ENCODE measurements around the gene CORO2A.

GRCh38 chr9:98132806-98133631 lies 59.4 kb downstream of the CORO2A start:
- TF ChIP-seq CTCF (IDR thresholded peaks at IDR 0.05), result no peak
- no peak for TF ChIP-seq POLR2A (IDR thresholded peaks at IDR 0.05)

All from heart left ventricle (tissue), 13 donors.